ENCODE results near the gene ENG. TPM values are rescaled to one million over a fixed set of nuclear protein-coding genes. Genes with fewer than 3 reads are reported as not detected.

Gene ENG
- total RNA-seq, 1 donor, result 60.8 TPM

- DNase-seq (ENCODE audit: insufficient read length, low spot score, missing footprints), result peak; percentile 97
- peaks cover 33% of the 10 kb centered on the region for H3K4me1 ChIP-seq (ENCODE audit: insufficient read depth, low read length)
- H3K4me3 ChIP-seq (ENCODE audit: insufficient read depth, low read length), result peak overlapping the region; percentile 95
- H3K9me3 ChIP-seq (ENCODE audit: low read depth, low read length), result no peaks in the 10 kb centered on the region
- H2AFZ ChIP-seq (ENCODE audit: low read length), result peak overlapping the region; percentile 51
- H3K27ac ChIP-seq (ENCODE audit: low read depth, low read length), result peak overlapping the region; percentile 89
- peak overlapping the region; percentile 84 for H3K4me2 ChIP-seq (ENCODE audit: insufficient read depth, low read length)
- no peak for TF ChIP-seq CTCF (IDR thresholded peaks at IDR 0.05; ENCODE audit: extremely low read depth, low read depth, low read length)
- H4K20me1 ChIP-seq (ENCODE audit: insufficient read depth, low read length), result peaks cover 26% of the 10 kb centered on the region
- peaks cover 32% of the 10 kb centered on the region for H3K36me3 ChIP-seq (ENCODE audit: insufficient read depth, low read length)
- no peaks in the 10 kb centered on the region for H3K27me3 ChIP-seq (ENCODE audit: insufficient read depth, low read length)
- H3K79me2 ChIP-seq (ENCODE audit: insufficient read depth, low read length), result peaks cover 28% of the 10 kb centered on the region
Observed at GRCh38 chr9:127898433-127899127, 44.1 kb upstream of the ENG start.

- peaks cover 2% of the 10 kb centered on the region for H3K9me3 ChIP-seq (ENCODE audit: low read depth, low read length)
- no peak overlapping the region for H2AFZ ChIP-seq (ENCODE audit: low read length)
- H3K27ac ChIP-seq (ENCODE audit: low read depth, low read length), result peak overlapping the region; percentile 89
- H3K79me2 ChIP-seq (ENCODE audit: insufficient read depth, low read length), result peaks cover 34% of the 10 kb centered on the region
- H3K4me1 ChIP-seq (ENCODE audit: insufficient read depth, low read length), result peaks cover 25% of the 10 kb centered on the region
- peak overlapping the region; percentile 44 for H3K4me3 ChIP-seq (ENCODE audit: insufficient read depth, low read length)
- DNase-seq (ENCODE audit: insufficient read length, low spot score, missing footprints), result peak; percentile 97
- no peak for TF ChIP-seq CTCF (IDR thresholded peaks at IDR 0.05; ENCODE audit: extremely low read depth, low read depth, low read length)
- H3K36me3 ChIP-seq (ENCODE audit: insufficient read depth, low read length), result peaks cover 45% of the 10 kb centered on the region
- H4K20me1 ChIP-seq (ENCODE audit: insufficient read depth, low read length), result peaks cover 26% of the 10 kb centered on the region
- no peaks in the 10 kb centered on the region for H3K27me3 ChIP-seq (ENCODE audit: insufficient read depth, low read length)
- H3K4me2 ChIP-seq (ENCODE audit: insufficient read depth, low read length), result peak overlapping the region; percentile 84
Observed at GRCh38 chr9:127897193-127897692, 42.8 kb upstream of the ENG start.

GRCh38 chr9:127896395-127897192 is 42.1 kb upstream of the ENG start:
- TF ChIP-seq CTCF (IDR thresholded peaks at IDR 0.05; ENCODE audit: extremely low read depth, low read depth, low read length), result no peak
- peak overlapping the region; percentile 67 for H3K4me2 ChIP-seq (ENCODE audit: insufficient read depth, low read length)
- peak overlapping the region; percentile 42 for H3K4me3 ChIP-seq (ENCODE audit: insufficient read depth, low read length)
- no peak overlapping the region for H2AFZ ChIP-seq (ENCODE audit: low read length)
- peaks cover 26% of the 10 kb centered on the region for H4K20me1 ChIP-seq (ENCODE audit: insufficient read depth, low read length)
- no peaks in the 10 kb centered on the region for H3K27me3 ChIP-seq (ENCODE audit: insufficient read depth, low read length)
- peaks cover 47% of the 10 kb centered on the region for H3K36me3 ChIP-seq (ENCODE audit: insufficient read depth, low read length)
- H3K27ac ChIP-seq (ENCODE audit: low read depth, low read length), result peak overlapping the region; percentile 63
- H3K4me1 ChIP-seq (ENCODE audit: insufficient read depth, low read length), result peaks cover 24% of the 10 kb centered on the region
- H3K9me3 ChIP-seq (ENCODE audit: low read depth, low read length), result peaks cover 2% of the 10 kb centered on the region
- DNase-seq (ENCODE audit: insufficient read length, low spot score, missing footprints), result peak; percentile 69
- H3K79me2 ChIP-seq (ENCODE audit: insufficient read depth, low read length), result peaks cover 35% of the 10 kb centered on the region

- Histone ChIP-seq H3K4me2 (ENCODE audit: insufficient read depth, low read length) (no peak overlapping the region), H3K36me3 (ENCODE audit: insufficient read depth, low read length) (peaks cover 53% of the 10 kb centered on the region), H3K27me3 (ENCODE audit: insufficient read depth, low read length) (no peaks in the 10 kb centered on the region), H2AFZ (ENCODE audit: low read length) (no peak overlapping the region), H3K27ac (ENCODE audit: low read depth, low read length) (no peak overlapping the region), H3K9me3 (ENCODE audit: low read depth, low read length) (peaks cover 2% of the 10 kb centered on the region), H3K4me3 (ENCODE audit: insufficient read depth, low read length) (no peak overlapping the region), H3K79me2 (ENCODE audit: insufficient read depth, low read length) (peaks cover 35% of the 10 kb centered on the region), H3K4me1 (ENCODE audit: insufficient read depth, low read length) (peaks cover 24% of the 10 kb centered on the region), H4K20me1 (ENCODE audit: insufficient read depth, low read length) (peaks cover 27% of the 10 kb centered on the region)
- TF ChIP-seq CTCF (IDR thresholded peaks at IDR 0.05; ENCODE audit: extremely low read depth, low read depth, low read length), result no peak
- DNase-seq (ENCODE audit: insufficient read length, low spot score, missing footprints), result peak; percentile 73
Observed at GRCh38 chr9:127895811-127896210, 41.4 kb upstream of the ENG start.
